ENCODE data around the gene ACSM5.

Gene ACSM5

GRCh38 chr16:20409398-20410120 is at the start of gene ACSM5:
TSS of gene ACSM5 (plus strand) at chr16:20409534. CDS start at chr16:20411485, 1,951 bp downstream.
- no peaks in the 10 kb centered on the region for H3K36me3 ChIP-seq (ENCODE audit: control insufficient read depth, insufficient read depth, low read length)
- no peak within 1 kb of the TSS for H3K4me3 ChIP-seq (ENCODE audit: low read length)
- H3K4me1 ChIP-seq (ENCODE audit: control insufficient read depth, insufficient read depth, low read length): no peaks in the 10 kb centered on the region
- H3K27me3 ChIP-seq (ENCODE audit: control insufficient read depth, insufficient read depth, low read length): no peaks in the 10 kb centered on the region
- no peak within 1 kb of the TSS for H3K9ac ChIP-seq (ENCODE audit: low read length)
- no peaks in the 10 kb centered on the region for H3K9me3 ChIP-seq (ENCODE audit: control insufficient read depth, low read length)

DNA sequence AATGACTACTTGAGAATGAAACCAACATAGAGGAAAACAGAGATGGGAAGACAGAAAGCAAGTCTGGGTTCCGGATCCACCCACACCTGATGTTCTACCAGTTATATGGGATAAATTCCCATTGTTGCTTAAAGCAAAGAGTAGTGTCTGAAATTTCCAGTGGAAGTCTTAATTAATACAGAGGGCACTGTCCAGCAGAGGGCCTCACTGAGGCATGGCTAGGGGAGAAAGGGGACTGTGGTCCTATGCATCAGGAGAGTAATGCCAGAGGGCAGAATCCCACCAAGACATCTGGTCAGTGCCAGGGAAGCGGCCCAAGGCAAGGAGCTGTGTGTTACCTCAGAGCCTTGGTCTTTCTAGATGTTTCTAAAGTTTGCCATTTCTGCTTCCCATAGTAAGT is 49.3 kb upstream of the ACSM5 start:
- Histone ChIP-seq H3K4me1 (ENCODE audit: control insufficient read depth, insufficient read depth, low read length) (no peaks in the 10 kb centered on the region), H3K36me3 (ENCODE audit: control insufficient read depth, insufficient read depth, low read length) (no peaks in the 10 kb centered on the region), H3K27me3 (ENCODE audit: control insufficient read depth, insufficient read depth, low read length) (no peaks in the 10 kb centered on the region), H3K9ac (ENCODE audit: low read length) (no peak overlapping the region), H3K9me3 (ENCODE audit: control insufficient read depth, low read length) (no peaks in the 10 kb centered on the region), H3K4me3 (ENCODE audit: low read length) (no peak overlapping the region)

DNA sequence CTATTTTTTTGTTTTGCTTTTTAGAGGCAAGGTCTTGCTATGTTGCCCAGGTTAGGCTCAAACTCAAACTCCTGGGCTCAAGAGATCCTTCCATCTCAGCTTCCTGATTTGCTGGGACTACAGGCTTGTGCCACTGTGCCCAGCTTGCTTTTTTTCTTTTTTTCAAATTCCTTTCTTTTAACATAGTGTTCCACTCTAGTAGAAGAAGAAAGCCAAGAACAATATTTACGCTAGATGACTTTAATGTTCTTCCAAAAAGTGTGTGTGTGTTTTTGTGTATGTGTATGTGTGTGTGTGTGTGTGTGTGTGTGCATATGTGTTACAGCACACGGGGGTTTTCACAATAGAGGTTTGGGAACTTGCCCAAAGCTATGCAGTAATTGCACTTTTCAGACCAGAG is 46.1 kb upstream of the ACSM5 start:
- Histone ChIP-seq H3K27me3 (ENCODE audit: control insufficient read depth, insufficient read depth, low read length) (no peaks in the 10 kb centered on the region), H3K9ac (ENCODE audit: low read length) (no peak overlapping the region), H3K9me3 (ENCODE audit: control insufficient read depth, low read length) (no peaks in the 10 kb centered on the region), H3K4me1 (ENCODE audit: control insufficient read depth, insufficient read depth, low read length) (no peaks in the 10 kb centered on the region), H3K36me3 (ENCODE audit: control insufficient read depth, insufficient read depth, low read length) (no peaks in the 10 kb centered on the region), H3K4me3 (ENCODE audit: low read length) (no peak overlapping the region)

DNA sequence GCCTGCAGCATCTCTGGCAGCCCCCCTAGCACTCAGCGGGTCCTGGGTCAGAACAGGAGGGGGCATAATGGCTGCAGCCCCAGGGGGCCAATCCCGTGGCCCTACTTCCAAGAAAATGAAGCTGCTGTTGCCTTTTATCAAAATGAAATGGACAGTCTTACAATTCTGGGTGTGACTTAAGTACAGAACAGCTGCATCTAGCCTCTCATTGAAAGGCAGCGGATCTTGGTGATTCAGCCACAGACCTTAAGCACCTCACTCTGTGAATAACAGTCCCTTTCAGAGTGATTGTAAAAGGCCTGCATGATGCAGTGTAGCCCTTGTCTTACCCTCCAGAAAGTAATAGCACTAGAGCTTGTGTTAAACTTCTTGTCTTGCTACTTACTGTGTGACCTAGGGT is 45.3 kb upstream of the ACSM5 start:
- H3K9ac ChIP-seq (ENCODE audit: low read length): no peak overlapping the region
- H3K9me3 ChIP-seq (ENCODE audit: control insufficient read depth, low read length): no peaks in the 10 kb centered on the region
- H3K4me1 ChIP-seq (ENCODE audit: control insufficient read depth, insufficient read depth, low read length): no peaks in the 10 kb centered on the region
- H3K27me3 ChIP-seq (ENCODE audit: control insufficient read depth, insufficient read depth, low read length): no peaks in the 10 kb centered on the region
- H3K4me3 ChIP-seq (ENCODE audit: low read length): no peak overlapping the region
- H3K36me3 ChIP-seq (ENCODE audit: control insufficient read depth, insufficient read depth, low read length): no peaks in the 10 kb centered on the region

- H3K4me3 ChIP-seq (ENCODE audit: low read length): no peak overlapping the region
- H3K27me3 ChIP-seq (ENCODE audit: control insufficient read depth, insufficient read depth, low read length): no peaks in the 10 kb centered on the region
- no peaks in the 10 kb centered on the region for H3K36me3 ChIP-seq (ENCODE audit: control insufficient read depth, insufficient read depth, low read length)
- no peaks in the 10 kb centered on the region for H3K4me1 ChIP-seq (ENCODE audit: control insufficient read depth, insufficient read depth, low read length)
- H3K9ac ChIP-seq (ENCODE audit: low read length): no peak overlapping the region
- no peaks in the 10 kb centered on the region for H3K9me3 ChIP-seq (ENCODE audit: control insufficient read depth, low read length)
These were observed 39.8 kb upstream of the ACSM5 start for GRCh38 chr16:20369452-20370054.

DNA sequence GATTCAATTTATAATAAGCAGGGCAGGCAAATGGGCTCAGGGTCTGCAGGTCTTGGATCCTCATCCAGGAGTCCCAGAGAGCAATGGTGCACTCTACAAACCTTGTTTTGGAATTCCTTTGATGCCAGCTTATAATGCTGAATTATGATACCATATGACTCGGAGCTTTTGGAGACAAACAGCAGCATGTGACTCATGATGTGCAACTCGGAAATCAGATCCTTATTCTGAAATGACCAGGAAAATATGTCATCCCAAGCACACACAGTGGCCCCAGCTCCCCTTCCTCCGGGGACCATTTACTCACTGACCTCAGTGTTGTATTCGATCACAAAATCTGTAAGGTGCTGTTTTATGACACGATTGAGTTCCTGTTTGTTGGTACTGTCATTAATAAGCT is 36.6 kb upstream of the ACSM5 start:
- H3K4me3 ChIP-seq (ENCODE audit: low read length): no peak overlapping the region
- H3K4me1 ChIP-seq (ENCODE audit: control insufficient read depth, insufficient read depth, low read length): no peaks in the 10 kb centered on the region
- H3K9ac ChIP-seq (ENCODE audit: low read length): no peak overlapping the region
- no peaks in the 10 kb centered on the region for H3K27me3 ChIP-seq (ENCODE audit: control insufficient read depth, insufficient read depth, low read length)
- no peaks in the 10 kb centered on the region for H3K36me3 ChIP-seq (ENCODE audit: control insufficient read depth, insufficient read depth, low read length)
- no peaks in the 10 kb centered on the region for H3K9me3 ChIP-seq (ENCODE audit: control insufficient read depth, low read length)

DNA sequence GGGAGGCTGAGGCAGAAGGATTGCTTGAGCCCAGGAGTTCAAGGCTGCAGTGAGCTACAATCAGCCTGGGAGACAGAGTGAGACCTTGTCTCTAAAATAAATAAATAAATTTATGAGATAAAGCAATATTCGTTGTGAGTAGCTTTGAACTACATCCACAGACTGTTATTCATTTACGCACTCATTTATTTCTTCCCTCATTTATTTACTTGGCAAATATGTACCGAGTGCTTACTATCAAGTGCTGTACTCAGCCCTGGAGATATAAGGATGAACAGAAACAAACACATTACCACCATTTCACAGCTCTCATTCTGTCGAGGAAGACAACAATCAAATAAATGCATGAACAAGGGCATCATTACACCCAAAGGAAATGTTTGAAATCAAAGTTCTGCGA is 32.2 kb upstream of the ACSM5 start:
- H3K9ac ChIP-seq (ENCODE audit: low read length): no peak overlapping the region

DNA sequence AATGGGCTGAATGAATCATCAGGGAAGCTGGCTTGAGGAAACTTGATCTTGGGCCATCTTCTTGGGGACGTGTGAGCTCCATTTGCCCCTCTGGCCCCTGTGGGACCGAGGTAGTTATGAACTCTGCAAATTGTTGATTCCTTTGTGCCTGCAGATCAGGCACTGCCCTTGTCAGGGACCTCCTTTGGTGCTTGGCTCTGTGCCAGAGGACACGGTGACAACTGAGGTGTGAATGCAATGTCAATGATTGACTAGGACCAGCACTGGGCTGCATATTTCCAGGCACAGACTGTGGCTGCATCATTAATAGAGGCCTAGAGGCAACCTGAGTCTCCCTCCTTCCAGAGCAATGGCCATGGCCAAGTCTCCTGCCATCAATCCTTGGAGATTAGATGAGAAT is 28.6 kb upstream of the ACSM5 start:
- Histone ChIP-seq H3K9me3 (ENCODE audit: control insufficient read depth, low read length) (no peaks in the 10 kb centered on the region), H3K9ac (ENCODE audit: low read length) (no peak overlapping the region), H3K27me3 (ENCODE audit: control insufficient read depth, insufficient read depth, low read length) (no peaks in the 10 kb centered on the region), H3K4me1 (ENCODE audit: control insufficient read depth, insufficient read depth, low read length) (no peaks in the 10 kb centered on the region), H3K36me3 (ENCODE audit: control insufficient read depth, insufficient read depth, low read length) (no peaks in the 10 kb centered on the region), H3K4me3 (ENCODE audit: low read length) (no peak overlapping the region)

More for the DNA sequence above, 32.2 kb upstream of the ACSM5 start:
- no peaks in the 10 kb centered on the region for H3K9me3 ChIP-seq (ENCODE audit: control insufficient read depth, low read length)
- no peak overlapping the region for H3K4me3 ChIP-seq (ENCODE audit: low read length)
- H3K27me3 ChIP-seq (ENCODE audit: control insufficient read depth, insufficient read depth, low read length): no peaks in the 10 kb centered on the region
- no peaks in the 10 kb centered on the region for H3K36me3 ChIP-seq (ENCODE audit: control insufficient read depth, insufficient read depth, low read length)
- H3K4me1 ChIP-seq (ENCODE audit: control insufficient read depth, insufficient read depth, low read length): no peaks in the 10 kb centered on the region

DNA sequence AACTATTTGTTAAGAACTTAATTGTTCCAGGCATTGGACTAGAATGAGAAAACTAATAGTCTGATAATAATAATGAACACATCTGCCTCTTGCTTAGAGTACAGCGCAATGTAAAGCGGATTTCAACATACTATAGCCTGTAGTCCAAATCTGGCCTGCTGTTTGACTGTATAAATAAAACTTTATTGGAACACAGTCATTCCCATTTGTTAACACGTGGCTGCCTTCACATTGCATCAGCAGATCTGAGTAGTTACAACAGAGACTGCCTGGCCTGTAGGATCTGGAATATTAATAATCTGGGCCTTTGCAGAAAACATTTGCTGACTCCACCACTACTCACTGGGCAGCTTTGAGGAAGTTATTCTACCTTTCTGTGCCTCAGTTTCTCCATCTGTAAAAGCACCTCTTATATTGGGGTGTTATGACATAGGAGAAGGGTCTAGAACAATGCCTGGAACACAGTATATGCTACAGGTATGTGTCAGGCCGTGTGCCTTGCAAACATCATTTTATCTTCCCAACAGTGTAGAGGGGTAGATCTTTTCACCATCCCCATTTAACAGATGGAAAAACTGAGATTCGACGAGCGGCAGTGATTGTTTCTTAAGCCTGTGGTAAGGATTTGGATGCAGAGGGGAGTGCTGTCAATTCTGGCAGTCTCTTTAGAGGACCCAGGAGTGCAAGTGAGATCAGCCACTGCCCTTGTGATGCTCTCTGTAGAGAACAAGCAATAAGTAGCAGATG is 27.0 kb upstream of the ACSM5 start:
- no peak overlapping the region for H3K4me3 ChIP-seq (ENCODE audit: low read length)
- no peaks in the 10 kb centered on the region for H3K9me3 ChIP-seq (ENCODE audit: control insufficient read depth, low read length)
- H3K9ac ChIP-seq (ENCODE audit: low read length): no peak overlapping the region
- peaks cover 8% of the 10 kb centered on the region for H3K27me3 ChIP-seq (ENCODE audit: control insufficient read depth, insufficient read depth, low read length)
- no peaks in the 10 kb centered on the region for H3K36me3 ChIP-seq (ENCODE audit: control insufficient read depth, insufficient read depth, low read length)
- H3K4me1 ChIP-seq (ENCODE audit: control insufficient read depth, insufficient read depth, low read length): peaks cover 5% of the 10 kb centered on the region

- Histone ChIP-seq H3K9ac (ENCODE audit: low read length) (no peak overlapping the region), H3K9me3 (ENCODE audit: control insufficient read depth, low read length) (no peaks in the 10 kb centered on the region), H3K27me3 (ENCODE audit: control insufficient read depth, insufficient read depth, low read length) (peaks cover 8% of the 10 kb centered on the region), H3K4me3 (ENCODE audit: low read length) (no peak overlapping the region), H3K36me3 (ENCODE audit: control insufficient read depth, insufficient read depth, low read length) (no peaks in the 10 kb centered on the region), H3K4me1 (ENCODE audit: control insufficient read depth, insufficient read depth, low read length) (peaks cover 5% of the 10 kb centered on the region)
These were observed 26.0 kb upstream of the ACSM5 start for GRCh38 chr16:20383106-20384029.

DNA sequence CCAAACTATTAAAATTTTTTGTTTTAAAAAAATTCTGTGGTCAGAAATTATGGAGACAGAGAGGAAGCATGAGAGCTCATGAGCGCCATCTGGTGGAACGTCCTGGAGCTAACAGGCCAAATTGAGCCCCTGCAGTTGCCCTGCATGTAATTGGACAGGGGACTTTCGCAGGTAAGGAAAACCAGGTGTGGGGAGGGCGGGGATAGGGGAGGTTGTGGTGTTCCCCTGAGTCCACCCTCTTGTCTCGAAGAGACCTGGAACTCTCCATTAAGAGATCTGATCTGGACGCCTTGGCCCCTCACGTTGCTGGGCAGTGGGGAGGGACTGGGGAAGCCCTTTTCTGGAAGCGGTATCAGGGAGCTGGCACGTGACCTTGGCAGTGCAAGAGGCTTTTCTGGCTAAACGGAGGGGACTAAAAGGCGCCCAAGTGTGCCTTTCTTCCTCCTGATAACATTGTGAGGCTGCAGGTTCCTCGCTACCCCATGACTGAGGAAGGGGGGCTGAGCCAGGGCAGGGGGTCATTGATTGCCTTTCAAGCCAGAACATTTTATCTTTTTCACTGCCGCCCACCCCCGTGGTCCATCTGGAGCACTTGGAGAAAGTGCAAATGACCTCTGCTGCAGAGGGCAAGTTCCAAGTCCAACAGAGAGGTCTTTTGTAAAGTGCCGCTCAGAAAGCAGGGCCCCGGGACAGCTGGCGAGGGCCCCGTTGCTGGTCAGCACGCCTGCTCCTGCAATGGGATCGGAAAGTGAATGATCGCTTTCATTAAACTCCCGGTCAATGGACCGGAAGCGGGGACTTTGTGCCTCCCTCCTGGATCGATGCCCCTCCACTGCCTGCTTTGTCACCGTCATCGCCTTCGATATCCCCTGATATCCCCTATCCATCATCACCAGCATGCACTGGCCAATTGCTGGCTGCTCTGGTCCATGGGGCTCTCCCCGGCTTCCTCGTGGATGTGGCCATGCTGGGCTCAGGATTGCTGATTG is 23.2 kb upstream of the ACSM5 start:
- no peak overlapping the region for H3K9ac ChIP-seq (ENCODE audit: low read length)
- no peak overlapping the region for H3K4me3 ChIP-seq (ENCODE audit: low read length)

More for the DNA sequence above, 23.2 kb upstream of the ACSM5 start:
- Histone ChIP-seq H3K9me3 (ENCODE audit: control insufficient read depth, low read length) (no peaks in the 10 kb centered on the region), H3K36me3 (ENCODE audit: control insufficient read depth, insufficient read depth, low read length) (no peaks in the 10 kb centered on the region), H3K4me1 (ENCODE audit: control insufficient read depth, insufficient read depth, low read length) (peaks cover 5% of the 10 kb centered on the region), H3K27me3 (ENCODE audit: control insufficient read depth, insufficient read depth, low read length) (peaks cover 8% of the 10 kb centered on the region)
